ENCODE data around the gene TSPO. TPM values are rescaled to one million over a fixed set of nuclear protein-coding genes. Genes with fewer than 3 reads are reported as not detected.

TSPO gene
- total RNA-seq, 3 donors from 2014 or later (not counting 1 experiment from before 2014, with no cell fraction given) = 52.1 to 81.7 (median 59.3) TPM

DNA sequence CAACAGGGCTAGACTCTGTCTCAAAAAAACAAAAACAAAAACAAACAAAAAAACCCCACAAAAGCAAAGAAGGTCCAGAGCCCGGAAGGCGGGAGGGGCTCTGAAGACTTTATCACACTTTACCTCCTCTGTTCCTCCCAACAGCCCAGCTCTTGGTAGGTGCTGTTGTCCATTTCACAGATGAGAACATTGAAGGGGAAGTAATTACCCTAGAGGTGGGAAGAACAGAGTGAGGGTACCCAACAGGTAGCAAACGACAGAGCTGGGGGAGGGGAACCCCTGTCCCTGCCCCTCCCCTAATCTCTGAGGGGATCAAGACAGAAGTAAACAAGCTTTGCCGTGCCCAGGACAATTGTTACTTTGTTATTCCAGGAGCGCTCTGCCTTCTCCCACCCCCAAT lies 41.8 kb upstream of the TSPO start:
- 76% methylated on average over 4 of the region's 5 CpGs for WGBS (ENCODE audit: insufficient coverage)
- Mint-ChIP-seq H3K4me1 (peaks cover 0 to 4% of the 10 kb centered on the region in 2 donors), H3K27me3 (ENCODE audit: low read depth in 2 of 2) (peaks cover 0 to 27% of the 10 kb centered on the region in 2 donors), H3K27ac (no peak overlapping the region), H3K4me3 (peak overlapping the region; percentile 37), H3K36me3 (no peaks in the 10 kb centered on the region), H3K9me3 (no peaks in the 10 kb centered on the region)
- H3K9me3 ChIP-seq (ENCODE audit: control insufficient read depth, insufficient read depth, low read length) = no peaks in the 10 kb centered on the region
- no peak overlapping the region for H3K27ac ChIP-seq (ENCODE audit: low read length)
- ATAC-seq (no peak), DNase-seq (no peak)
- TF ChIP-seq, protein P1, sequence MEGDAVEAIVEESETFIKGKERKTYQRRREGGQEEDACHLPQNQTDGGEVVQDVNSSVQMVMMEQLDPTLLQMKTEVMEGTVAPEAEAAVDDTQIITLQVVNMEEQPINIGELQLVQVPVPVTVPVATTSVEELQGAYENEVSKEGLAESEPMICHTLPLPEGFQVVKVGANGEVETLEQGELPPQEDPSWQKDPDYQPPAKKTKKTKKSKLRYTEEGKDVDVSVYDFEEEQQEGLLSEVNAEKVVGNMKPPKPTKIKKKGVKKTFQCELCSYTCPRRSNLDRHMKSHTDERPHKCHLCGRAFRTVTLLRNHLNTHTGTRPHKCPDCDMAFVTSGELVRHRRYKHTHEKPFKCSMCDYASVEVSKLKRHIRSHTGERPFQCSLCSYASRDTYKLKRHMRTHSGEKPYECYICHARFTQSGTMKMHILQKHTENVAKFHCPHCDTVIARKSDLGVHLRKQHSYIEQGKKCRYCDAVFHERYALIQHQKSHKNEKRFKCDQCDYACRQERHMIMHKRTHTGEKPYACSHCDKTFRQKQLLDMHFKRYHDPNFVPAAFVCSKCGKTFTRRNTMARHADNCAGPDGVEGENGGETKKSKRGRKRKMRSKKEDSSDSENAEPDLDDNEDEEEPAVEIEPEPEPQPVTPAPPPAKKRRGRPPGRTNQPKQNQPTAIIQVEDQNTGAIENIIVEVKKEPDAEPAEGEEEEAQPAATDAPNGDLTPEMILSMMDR (IDR thresholded peaks at IDR 0.05) = no peak
- intact Hi-C loops (cut with micrococcal nuclease) = no loop called here
- peaks cover 11% of the 10 kb centered on the region for H3K27me3 ChIP-seq (ENCODE audit: control insufficient read depth, insufficient read depth, low read length)
- peaks cover 13% of the 10 kb centered on the region for H3K4me1 ChIP-seq (ENCODE audit: control insufficient read depth, insufficient read depth, low read length)
- no peak overlapping the region for H3K4me3 ChIP-seq (ENCODE audit: low read length)
- no peaks in the 10 kb centered on the region for H3K36me3 ChIP-seq (ENCODE audit: control insufficient read depth, insufficient read depth, low read length)

DNA sequence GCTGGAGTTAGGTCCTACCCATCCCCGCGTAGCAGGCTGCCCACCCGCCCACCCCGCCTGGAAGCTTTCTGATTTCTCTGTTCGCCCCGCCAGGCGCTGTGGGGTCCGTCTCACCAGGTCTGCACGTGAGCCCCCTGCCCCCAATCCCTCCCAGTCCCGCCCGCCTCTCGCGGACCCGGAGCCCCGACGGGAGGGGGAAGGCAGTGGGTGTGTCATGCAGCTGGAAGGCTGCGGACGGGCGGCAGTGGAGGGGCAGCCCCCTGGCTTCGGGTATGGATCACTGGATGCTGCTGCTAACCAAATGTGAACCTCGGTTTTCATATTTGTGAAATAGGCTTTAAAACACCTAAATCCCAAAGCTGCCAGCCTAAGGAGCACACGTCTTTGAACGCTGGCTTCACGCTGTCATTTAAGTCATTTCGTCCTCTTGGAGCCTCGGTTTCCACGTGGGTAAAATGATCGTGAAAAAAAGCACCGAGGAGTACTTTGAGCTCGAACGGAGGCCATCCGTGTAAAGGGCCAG lies 41.4 kb upstream of the TSPO start:
- no peak for ATAC-seq
- no peak overlapping the region for H3K4me3 ChIP-seq (ENCODE audit: low read length)
- H3K4me1 ChIP-seq (ENCODE audit: control insufficient read depth, insufficient read depth, low read length) = peaks cover 15% of the 10 kb centered on the region
- Mint-ChIP-seq H3K9me3 (no peaks in the 10 kb centered on the region), H3K4me3 (peak overlapping the region; percentile 64), H3K27me3 (ENCODE audit: low read depth in 2 of 2) (peaks cover 0 to 28% of the 10 kb centered on the region in 2 donors), H3K36me3 (no peaks in the 10 kb centered on the region), H3K27ac (no peak overlapping the region), H3K4me1 (peaks cover 0 to 4% of the 10 kb centered on the region in 2 donors)
- no peak for DNase-seq
- H3K27me3 ChIP-seq (ENCODE audit: control insufficient read depth, insufficient read depth, low read length) = peaks cover 11% of the 10 kb centered on the region
- no peaks in the 10 kb centered on the region for H3K36me3 ChIP-seq (ENCODE audit: control insufficient read depth, insufficient read depth, low read length)
- 9% methylated on average over 25 of the region's 32 CpGs for WGBS (ENCODE audit: insufficient coverage)
- TF ChIP-seq, protein P1 (IDR thresholded peaks at IDR 0.05) = no peak
- intact Hi-C loops (cut with micrococcal nuclease) = no loop called here
- H3K9me3 ChIP-seq (ENCODE audit: control insufficient read depth, insufficient read depth, low read length) = no peaks in the 10 kb centered on the region
- no peak overlapping the region for H3K27ac ChIP-seq (ENCODE audit: low read length)

DNA sequence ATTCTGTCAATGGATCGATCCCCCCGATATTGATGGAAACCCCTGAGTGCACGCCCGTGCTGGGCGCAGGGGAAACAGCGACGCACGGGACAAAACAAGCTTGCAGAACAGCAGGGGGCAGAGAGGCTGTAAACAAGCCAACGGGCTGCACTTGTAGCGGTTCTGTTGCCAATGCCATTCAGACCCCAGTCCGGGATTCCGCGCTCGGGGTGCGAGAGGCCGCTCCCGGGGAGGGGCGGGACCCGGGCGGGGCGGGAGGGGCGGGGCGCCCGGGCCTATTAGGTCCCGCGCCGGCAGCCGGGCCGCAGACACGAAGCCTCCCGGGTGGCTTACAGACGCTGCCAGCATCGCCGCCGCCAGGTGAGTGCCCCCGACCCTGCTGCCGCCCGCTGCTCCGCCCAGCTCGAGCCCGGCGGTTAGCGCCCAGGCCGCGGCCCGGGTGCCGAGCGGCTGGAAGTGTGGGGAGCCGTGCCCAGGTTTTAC lies 40.9 kb upstream of the TSPO start, which contains the start of gene BIK:
TSS of gene BIK (plus strand) at position 307 of the 483 bp plus-strand sequence. CDS start 13,273 bp downstream, outside the sequence.
- Histone ChIP-seq H3K9me3 (ENCODE audit: control insufficient read depth, insufficient read depth, low read length) (no peaks in the 10 kb centered on the region), H3K36me3 (ENCODE audit: control insufficient read depth, insufficient read depth, low read length) (no peaks in the 10 kb centered on the region), H3K4me3 (ENCODE audit: low read length) (peak within 1 kb of the TSS; percentile 37), H3K4me1 (ENCODE audit: control insufficient read depth, insufficient read depth, low read length) (peaks cover 19% of the 10 kb centered on the region), H3K27me3 (ENCODE audit: control insufficient read depth, insufficient read depth, low read length) (peaks cover 11% of the 10 kb centered on the region), H3K27ac (ENCODE audit: low read length) (no peak within 1 kb of the TSS)
- ATAC-seq = peak; percentile 70 to 73 (median 73)
- peak within 1 kb of the TSS in 1 of 2 donors; percentile 45 for H3K27ac Mint-ChIP-seq
- peaks cover 0 to 4% of the 10 kb centered on the region in 2 donors for H3K4me1 Mint-ChIP-seq
- peak within 1 kb of the TSS; percentile 76 for H3K4me3 Mint-ChIP-seq
- TF ChIP-seq, protein P1 (IDR thresholded peaks at IDR 0.05) = peak; percentile 23
- WGBS (ENCODE audit: insufficient coverage) = under 1% methylated on average over 49 of the region's 49 CpGs
- H3K27me3 Mint-ChIP-seq (ENCODE audit: low read depth in 2 of 2) = peaks cover 0 to 29% of the 10 kb centered on the region in 2 donors
- no peaks in the 10 kb centered on the region for H3K36me3 Mint-ChIP-seq
- intact Hi-C loops (cut with micrococcal nuclease) = no loop called here
- DNase-seq = peak; percentile 21 to 67
- H3K9me3 Mint-ChIP-seq = no peaks in the 10 kb centered on the region
